ENCODE data around the gene SERPINI1. TPM values are rescaled to one million over a fixed set of nuclear protein-coding genes. Genes with fewer than 3 reads are reported as not detected.

SERPINI1 gene
- total RNA-seq, 1 experiment from 2014 or later = 4.4 TPM

DNA sequence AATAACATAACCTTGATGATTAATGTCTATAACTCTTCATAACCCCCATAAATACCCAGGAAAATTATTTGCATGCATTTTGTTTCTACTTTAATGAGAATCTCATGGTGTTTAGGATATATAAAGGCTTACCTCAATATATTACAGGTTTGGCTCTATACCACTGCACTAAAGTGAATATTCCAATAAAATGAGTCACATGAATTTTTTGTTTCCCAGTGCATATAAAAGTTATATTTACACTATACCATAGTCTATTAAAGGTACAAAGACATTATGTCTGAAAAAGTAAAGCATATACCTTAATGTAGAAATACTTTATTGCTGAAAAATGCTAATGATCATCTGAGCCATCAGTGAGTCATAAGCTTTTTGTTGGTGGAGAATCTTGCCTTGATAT, 74.7 kb downstream of the SERPINI1 start:
- Histone ChIP-seq H3K36me3 (ENCODE audit: control insufficient read depth, insufficient read depth, low read length) (no peaks in the 10 kb centered on the region), H3K9me3 (no peaks in the 10 kb centered on the region), H3K27me3 (replicated peaks; ENCODE audit: control insufficient read depth, insufficient read depth, low read length) (no peaks in the 10 kb centered on the region), H3K4me1 (peaks cover 20% of the 10 kb centered on the region), H3K4me3 (ENCODE audit: low read depth, low read length) (no peak overlapping the region)
- no peak overlapping the region for H3K4me3 Mint-ChIP-seq (ENCODE audit: unreplicated experiment)
- CTCF ChIA-PET = no interaction called here
- POLR2A ChIA-PET = no interaction called here
- no peaks in the 10 kb centered on the region for H3K9me3 Mint-ChIP-seq (ENCODE audit: unreplicated experiment)
- TF ChIP-seq, protein P1, sequence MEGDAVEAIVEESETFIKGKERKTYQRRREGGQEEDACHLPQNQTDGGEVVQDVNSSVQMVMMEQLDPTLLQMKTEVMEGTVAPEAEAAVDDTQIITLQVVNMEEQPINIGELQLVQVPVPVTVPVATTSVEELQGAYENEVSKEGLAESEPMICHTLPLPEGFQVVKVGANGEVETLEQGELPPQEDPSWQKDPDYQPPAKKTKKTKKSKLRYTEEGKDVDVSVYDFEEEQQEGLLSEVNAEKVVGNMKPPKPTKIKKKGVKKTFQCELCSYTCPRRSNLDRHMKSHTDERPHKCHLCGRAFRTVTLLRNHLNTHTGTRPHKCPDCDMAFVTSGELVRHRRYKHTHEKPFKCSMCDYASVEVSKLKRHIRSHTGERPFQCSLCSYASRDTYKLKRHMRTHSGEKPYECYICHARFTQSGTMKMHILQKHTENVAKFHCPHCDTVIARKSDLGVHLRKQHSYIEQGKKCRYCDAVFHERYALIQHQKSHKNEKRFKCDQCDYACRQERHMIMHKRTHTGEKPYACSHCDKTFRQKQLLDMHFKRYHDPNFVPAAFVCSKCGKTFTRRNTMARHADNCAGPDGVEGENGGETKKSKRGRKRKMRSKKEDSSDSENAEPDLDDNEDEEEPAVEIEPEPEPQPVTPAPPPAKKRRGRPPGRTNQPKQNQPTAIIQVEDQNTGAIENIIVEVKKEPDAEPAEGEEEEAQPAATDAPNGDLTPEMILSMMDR (IDR thresholded peaks at IDR 0.05; ENCODE audit: insufficient read depth in 1 of 2, low read depth in 1 of 2, low read length in 1 of 2, severe bottlenecking in 1 of 2, unreplicated experiment in 1 of 2) = no peak
- intact Hi-C loops (cut with micrococcal nuclease; ENCODE audit: unreplicated experiment) = no loop called here
- no TSS peak for BruUV-seq (replicated peaks)
- DNase-seq = no peak
- H3K27me3 Mint-ChIP-seq (ENCODE audit: insufficient read depth, unreplicated experiment) = no peaks in the 10 kb centered on the region
- H3K27ac Mint-ChIP-seq (ENCODE audit: unreplicated experiment) = no peak overlapping the region
- no peaks in the 10 kb centered on the region for H3K36me3 Mint-ChIP-seq (ENCODE audit: insufficient read depth, unreplicated experiment)
- no peaks in the 10 kb centered on the region for H3K4me1 Mint-ChIP-seq (ENCODE audit: low read depth, unreplicated experiment)

DNA sequence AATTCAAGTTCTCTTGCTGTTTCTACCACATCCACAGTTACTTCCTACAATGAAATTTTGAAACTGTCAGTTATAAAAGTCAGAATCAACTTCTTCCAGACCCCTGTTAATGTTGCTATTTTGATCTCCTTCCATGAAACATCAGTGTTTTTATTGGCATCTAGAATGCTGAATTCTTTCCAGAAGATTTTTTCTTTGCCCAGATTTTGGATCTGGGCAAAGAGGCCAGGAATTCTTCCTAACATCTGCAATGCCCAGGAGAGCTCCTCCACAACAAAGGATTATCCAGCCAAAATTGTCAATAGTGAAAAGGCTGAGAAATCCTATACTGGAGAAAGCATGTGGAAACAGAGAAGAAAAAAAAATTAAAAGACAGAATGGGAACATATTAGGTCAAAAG, 75.5 kb downstream of the SERPINI1 start:
- no peaks in the 10 kb centered on the region for H3K9me3 Mint-ChIP-seq (ENCODE audit: unreplicated experiment)
- ChIA-PET CTCF (no interaction called here), POLR2A (no interaction called here)
- H3K4me1 ChIP-seq = peaks cover 20% of the 10 kb centered on the region
- H3K4me1 Mint-ChIP-seq (ENCODE audit: low read depth, unreplicated experiment) = no peaks in the 10 kb centered on the region
- no peak overlapping the region for H3K4me3 Mint-ChIP-seq (ENCODE audit: unreplicated experiment)
- H3K9me3 ChIP-seq = no peaks in the 10 kb centered on the region
- DNase-seq = no peak
- H3K27me3 ChIP-seq (replicated peaks; ENCODE audit: control insufficient read depth, insufficient read depth, low read length) = no peaks in the 10 kb centered on the region
- BruUV-seq (replicated peaks) = no TSS peak
- no peak overlapping the region for H3K27ac Mint-ChIP-seq (ENCODE audit: unreplicated experiment)
- H3K36me3 Mint-ChIP-seq (ENCODE audit: insufficient read depth, unreplicated experiment) = no peaks in the 10 kb centered on the region
- no peaks in the 10 kb centered on the region for H3K36me3 ChIP-seq (ENCODE audit: control insufficient read depth, insufficient read depth, low read length)
- intact Hi-C loops (cut with micrococcal nuclease; ENCODE audit: unreplicated experiment) = no loop called here
- H3K27me3 Mint-ChIP-seq (ENCODE audit: insufficient read depth, unreplicated experiment) = no peaks in the 10 kb centered on the region
- H3K4me3 ChIP-seq (ENCODE audit: low read depth, low read length) = no peak overlapping the region
- TF ChIP-seq, protein P1 (IDR thresholded peaks at IDR 0.05; ENCODE audit: insufficient read depth in 1 of 2, low read depth in 1 of 2, low read length in 1 of 2, severe bottlenecking in 1 of 2, unreplicated experiment in 1 of 2) = no peak

DNA sequence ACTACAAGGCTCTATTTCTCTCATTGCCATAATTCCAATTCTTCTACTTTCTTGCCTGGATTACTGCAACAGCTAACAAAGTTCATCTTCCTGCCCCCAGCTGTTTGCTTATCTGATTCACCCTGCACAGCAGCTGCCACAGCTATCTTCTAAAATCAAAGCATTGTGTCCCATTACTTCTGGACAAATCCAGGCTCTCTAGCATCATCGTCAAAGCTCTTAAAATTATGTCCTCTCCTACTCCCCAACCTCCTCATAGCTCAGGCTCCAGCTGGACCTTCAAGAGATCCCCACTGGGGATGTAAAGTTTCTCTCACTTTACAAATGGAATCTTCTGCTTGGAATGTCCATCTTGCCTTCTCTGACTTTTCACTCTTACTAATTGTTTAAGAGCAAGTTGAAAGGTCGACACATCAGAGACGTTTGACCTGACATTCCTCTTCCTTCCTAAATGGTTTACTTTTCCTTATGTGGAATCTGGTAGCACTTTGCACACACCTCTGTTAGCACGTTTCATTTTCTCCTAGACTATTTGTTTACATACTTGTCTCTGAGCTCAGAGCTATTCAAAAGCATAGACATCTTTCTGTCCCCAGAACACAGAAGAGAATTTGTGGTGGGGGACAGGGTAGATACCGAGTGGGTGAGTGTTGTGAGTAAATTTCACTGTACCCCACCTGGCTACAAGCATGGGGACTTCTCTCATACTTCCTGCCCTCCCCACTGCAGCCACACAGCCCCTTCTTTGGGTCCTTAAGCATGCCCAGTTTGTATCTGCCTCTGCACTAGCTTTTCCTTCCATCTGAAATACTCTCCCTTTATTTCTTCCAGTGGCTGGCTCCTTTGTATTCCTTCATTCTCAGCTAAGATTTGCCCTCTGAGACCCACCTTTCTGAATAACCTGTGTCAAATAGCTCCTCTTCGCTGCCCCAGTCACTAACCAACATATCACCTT, 77.9 kb downstream of the SERPINI1 start:
- Histone ChIP-seq H3K27me3 (replicated peaks; ENCODE audit: control insufficient read depth, insufficient read depth, low read length) (no peaks in the 10 kb centered on the region), H3K36me3 (ENCODE audit: control insufficient read depth, insufficient read depth, low read length) (no peaks in the 10 kb centered on the region), H3K4me1 (peaks cover 20% of the 10 kb centered on the region), H3K9me3 (no peaks in the 10 kb centered on the region), H3K4me3 (ENCODE audit: low read depth, low read length) (no peak overlapping the region)
- TF ChIP-seq, protein P1 (IDR thresholded peaks at IDR 0.05; ENCODE audit: insufficient read depth in 1 of 2, low read depth in 1 of 2, low read length in 1 of 2, severe bottlenecking in 1 of 2, unreplicated experiment in 1 of 2) = no peak
- Mint-ChIP-seq H3K4me1 (ENCODE audit: low read depth, unreplicated experiment) (no peaks in the 10 kb centered on the region), H3K4me3 (ENCODE audit: unreplicated experiment) (no peak overlapping the region), H3K36me3 (ENCODE audit: insufficient read depth, unreplicated experiment) (peaks cover 5% of the 10 kb centered on the region), H3K27ac (ENCODE audit: unreplicated experiment) (no peak overlapping the region), H3K27me3 (ENCODE audit: insufficient read depth, unreplicated experiment) (no peaks in the 10 kb centered on the region), H3K9me3 (ENCODE audit: unreplicated experiment) (no peaks in the 10 kb centered on the region)
- CTCF ChIA-PET = interaction anchor here (0.6 to 1.2 kb wide), 2 partner anchors 72 to 435 kb away, joined by 3 to 7 read pairs; no protein-coding TSS in a partner anchor
- POLR2A ChIA-PET = no interaction called here
- DNase-seq = peak in 1 of 2 experiments; percentile 29
- intact Hi-C loops (cut with micrococcal nuclease; ENCODE audit: unreplicated experiment) = loop anchor here (1.0 kb wide), 1 partner anchor 52 kb away; no protein-coding TSS in a partner anchor
- BruUV-seq (replicated peaks) = no TSS peak

Measured in Caco-2 (cell line).